GM12878 (cell line): ENCODE data around the gene CFAP57. TPM values are rescaled to one million over a fixed set of nuclear protein-coding genes. Genes with fewer than 3 reads are reported as not detected.

ENCODE experiments used
- ATAC-seq: fragments of 200-7000 bp; cut with Tn5 transposase; 3 replicates; pipeline ENCODE4 v1.9.1; 2020; ENCODE audit warnings: mild to moderate bottlenecking, moderate library complexity
- BruUV-seq: library from RNA; stranded (reverse); fragments of 400-500 nt; replicated peaks from 2 replicates; lab custom pipeline; 2021; lab: Mats Ljungman, UMichigan
- CTCF ChIA-PET: fragments of 300-600 bp; sonication (Branson Sonifier 250); formaldehyde crosslinking; extraction: SDS; loops from one replicate; lab custom pipeline; 2021; ENCODE audit warnings: inconsistent platforms; lab: Yijun Ruan, JAX
- POLR2A ChIA-PET: fragments of 350-600 bp; formaldehyde crosslinking; extraction: SDS; loops from one replicate; lab custom pipeline; 2021; ENCODE audit warnings: inconsistent platforms; lab: Charles Lee
- RAD21 ChIA-PET: fragments of 300-600 bp; sonication (Branson Sonifier 250); formaldehyde crosslinking; loops from one replicate; lab custom pipeline; 2023; ENCODE audit warnings: antibody characterized with exemption; ENCODE audit not compliant: unreplicated experiment; lab: Charles Lee
- SMC1A ChIA-PET: fragments of 300-600 bp; sonication (Branson Sonifier 250); formaldehyde crosslinking; loops from one replicate; lab custom pipeline; 2023; ENCODE audit not compliant: unreplicated experiment, uncharacterized antibody; lab: Charles Lee
- DNase-seq: peaks from one replicate; pipeline ENCODE4 v3.0.0-alpha.2; 2011; ENCODE audit warnings: low read depth, low spot score
- FAIRE-seq: peaks from 3 replicates; lab custom pipeline; 2011; peaks lifted over from hg19 to GRCh38; lab: Jason Lieb, UNC
- H2AFZ ChIP-seq: 2 replicates; pipeline ENCODE4 v1.6.0; 2011; ENCODE audit warnings: low read depth, low read length, control low read depth; ENCODE audit not compliant: control insufficient read depth
- H3K27ac ChIP-seq: 2 replicates; pipeline ENCODE4 v1.5.1; 2011; ENCODE audit warnings: control low read depth; ENCODE audit not compliant: control insufficient read depth, insufficient read depth
- H3K27me3 ChIP-seq, 2 experiments: replicated peaks in 1 of 2; 2 replicates each; pipeline versions ENCODE4 v1.6.0 to v1.6.1; 2011; ENCODE audit warnings: low read length in 1 of 2; ENCODE audit not compliant: control insufficient read depth in 2 of 2, insufficient read depth in 2 of 2
- H3K36me3 ChIP-seq, 2 experiments: 2 replicates each; pipeline ENCODE4 v1.5.1; 2011; ENCODE audit warnings: low read length in 1 of 2; ENCODE audit not compliant: control insufficient read depth in 2 of 2, insufficient read depth in 2 of 2
- H3K4me1 ChIP-seq: 2 replicates; pipeline ENCODE4 v1.6.1; 2011; ENCODE audit warnings: mild to moderate bottlenecking, low read length, moderate library complexity, mixed read lengths; ENCODE audit not compliant: control insufficient read depth, insufficient read depth
- H3K4me2 ChIP-seq: 2 replicates; pipeline ENCODE4 v1.6.0; 2011; ENCODE audit warnings: control low read depth; ENCODE audit not compliant: control insufficient read depth, insufficient read depth
- H3K4me3 ChIP-seq: fragments of 200-600 bp; sonication (generic); 2 replicates; pipeline ENCODE4 v1.5.1; 2016
- H3K79me2 ChIP-seq: 2 replicates; pipeline ENCODE4 v1.6.0; 2011; ENCODE audit warnings: low read length; ENCODE audit not compliant: control insufficient read depth, insufficient read depth
- H3K9ac ChIP-seq: 2 replicates; pipeline ENCODE4 v1.8.0; 2011; ENCODE audit warnings: low read length, control low read depth, mixed read lengths; ENCODE audit not compliant: control insufficient read depth, insufficient read depth
- H3K9me3 ChIP-seq: replicated peaks from 3 replicates; pipeline ENCODE4 v1.5.1; 2011; ENCODE audit warnings: mild to moderate bottlenecking, low read length; ENCODE audit not compliant: control insufficient read depth, insufficient read depth
- H4K20me1 ChIP-seq: 2 replicates; pipeline ENCODE4 v1.6.0; 2011; ENCODE audit not compliant: control insufficient read depth, insufficient read depth
- BHLHE40 ChIP-seq, 2 experiments: fragments of 450-650 bp in 1 of 2; IDR thresholded peaks; 2 replicates each; pipeline ENCODE4 v1.6.1; 2011 to 2017; ENCODE audit warnings: low read depth in 2 of 2, borderline replicate concordance in 1 of 2, improper control_type of control experiment in 1 of 2, low read length in 1 of 2, mild to moderate bottlenecking in 1 of 2
- BRCA1 ChIP-seq: IDR thresholded peaks from 2 replicates; pipeline ENCODE4 v1.6.1; 2011; ENCODE audit warnings: low read depth, low read length, improper control_type of control experiment
- JUNB ChIP-seq: IDR thresholded peaks from 2 replicates; pipeline ENCODE4 v1.6.1; 2016; ENCODE audit warnings: antibody characterized with exemption, mild to moderate bottlenecking
- LARP7 ChIP-seq: fragments of 450-650 bp; IDR thresholded peaks from 2 replicates; pipeline ENCODE4 v1.6.1; 2017; ENCODE audit warnings: mild to moderate bottlenecking
- NBN ChIP-seq: fragments of 450-650 bp; IDR thresholded peaks from 2 replicates; pipeline ENCODE4 v1.6.1; 2016
- PAX8 ChIP-seq: fragments of 450-650 bp; IDR thresholded peaks from 2 replicates; pipeline ENCODE4 v1.6.1; 2017; ENCODE audit warnings: mild to moderate bottlenecking, moderate library complexity
- PML ChIP-seq: IDR thresholded peaks from 2 replicates; pipeline ENCODE4 v1.6.1; 2012; ENCODE audit warnings: low read length, inconsistent platforms
- POLR2AphosphoS2 ChIP-seq: IDR thresholded peaks from 2 replicates; pipeline ENCODE4 v1.6.1; 2011; ENCODE audit warnings: low read depth, mild to moderate bottlenecking, low read length, improper control_type of control experiment, moderate library complexity
- TCF12 ChIP-seq: IDR thresholded peaks from 2 replicates; pipeline ENCODE4 v1.6.1; 2011; ENCODE audit warnings: low read depth, mild to moderate bottlenecking, low read length
- ZNF207 ChIP-seq: fragments of 450-650 bp; IDR thresholded peaks from 2 replicates; pipeline ENCODE4 v1.6.1; 2014; ENCODE audit warnings: antibody characterized with exemption, mild to moderate bottlenecking, borderline replicate concordance
- ZNF622 ChIP-seq: fragments of 450-650 bp; IDR thresholded peaks from 2 replicates; pipeline ENCODE4 v1.6.1; 2017; ENCODE audit warnings: mild to moderate bottlenecking, inconsistent platforms
- ZNF687 ChIP-seq: fragments of 450-650 bp; IDR thresholded peaks from 2 replicates; pipeline ENCODE4 v1.6.1; 2017; ENCODE audit warnings: mild to moderate bottlenecking, moderate library complexity
- WGBS: methylation state at CpG from one replicate; pipeline ENCODE4 v1.1.6; 2016; ENCODE audit warnings: low lambda C conversion rate; ENCODE audit not compliant: insufficient replicate concordance, insufficient coverage; ENCODE audit errors: missing lambda C conversion rate; 5-methylcytosine and 5-hydroxymethylcytosine counted together
- in situ Hi-C: fragments of 300-500 bp; cut with MboI; formaldehyde crosslinking; loops from 9 replicates; pipeline ENCODE4 v1.14.3; 2018; ENCODE audit warnings: mixed read lengths
- intact Hi-C: fragments of 100-400 bp; cut with micrococcal nuclease; formaldehyde crosslinking; loops from one replicate; pipeline ENCODE4 v1.14.2; 2022; ENCODE audit not compliant: unreplicated experiment
- polyA plus RNA-seq, 11 experiments: library from polyadenylated mRNA; depleted of rRNA in 4 of 11; unstranded in 6 of 11; stranded (reverse) in 5 of 11; fragments of >200 nt; fragmentation: Nextera tagmentation in 4 of 11; fragmentation: Illumina TruSeq in 1 of 11; extraction: Ambion mirVana in 4 of 11; extraction: Trizol in 1 of 11; gene quantifications; 1 replicate in 1 of 11; 2 replicates in 10 of 11; pipeline versions ENCODE4 v1.2.1 to v1.2.3, GENCODE V29; 2011 to 2016; ENCODE audit warnings: inconsistent platforms in 2 of 11, missing spikeins in 2 of 11, low read depth in 1 of 11
- total RNA-seq, 4 experiments: library from RNA; depleted of rRNA in 3 of 4; stranded (reverse); fragments of >200 nt in 3 of 4; fragmentation: Illumina TruSeq in 1 of 4; extraction: Trizol in 1 of 4; gene quantifications; 2 replicates each; pipeline versions ENCODE4 v1.2.1 to v1.2.3, GENCODE V29; 2013 to 2021
- TF ChIP-seq, protein P1 (sequence below): fragments of 150-350 bp; IDR thresholded peaks from 2 replicates; pipeline ENCODE4 v1.6.1; 2014; ENCODE audit warnings: mild to moderate bottlenecking, low read depth, low read length
- TF ChIP-seq, protein P2 (sequence below): fragments of 450-650 bp; IDR thresholded peaks from 2 replicates; pipeline ENCODE4 v1.6.1; 2016; ENCODE audit warnings: mild to moderate bottlenecking

The CFAP57 gene
- total and polyA plus RNA-seq, 10 of the 15 experiments (the other 5 are each of a cell fraction or from before 2014, with no cell fraction given): 0.45 to 4.8 (median 1.3) TPM

GRCh38 chr1:43251024-43251423 lies 78.9 kb downstream of the CFAP57 start:
- POLR2A ChIA-PET: no interaction called here
- no TSS peak for BruUV-seq
- DNase-seq (no peak), ATAC-seq (no peak), FAIRE-seq (no peak)
- CTCF ChIA-PET: interaction anchor here (0.6 kb wide), 1 partner anchor 16 kb away, joined by 4 read pairs; no protein-coding TSS in a partner anchor
- RAD21 ChIA-PET: no interaction called here
- Histone ChIP-seq H3K36me3 (no peaks in the 10 kb centered on the region), H3K9me3 (no peaks in the 10 kb centered on the region; the same call in 2 of the 3 replicates), H3K4me3 (no peak overlapping the region), H2AFZ (no peak overlapping the region), H3K27ac (no peak overlapping the region), H3K4me1 (no peaks in the 10 kb centered on the region), H4K20me1 (no peaks in the 10 kb centered on the region), H3K4me2 (no peak overlapping the region), H3K79me2 (no peaks in the 10 kb centered on the region), H3K27me3 (no peaks in the 10 kb centered on the region), H3K9ac (no peak overlapping the region)
- intact Hi-C loops (no loop called here), in situ Hi-C loops (no loop called here)
- 61% methylated on average over 5 of the region's 5 CpGs for WGBS
- SMC1A ChIA-PET: interaction anchor here (1.4 kb wide), 1 partner anchor 13 kb away, joined by 4 read pairs; no protein-coding TSS in a partner anchor
- TF ChIP-seq ZNF207 (no peak), POLR2AphosphoS2 (no peak), TCF12 (no peak), JUNB (no peak), ZNF622 (no peak), PML (no peak), PAX8 (no peak), NBN (no peak), BHLHE40 (IDR thresholded peaks at IDR 0.05; ENCODE audit: borderline replicate concordance in 1 of 2, low read depth in 2 of 2, low read length in 1 of 2) (no peak), ZNF687 (no peak), LARP7 (no peak), BRCA1 (no peak)
- TF ChIP-seq, protein P1, sequence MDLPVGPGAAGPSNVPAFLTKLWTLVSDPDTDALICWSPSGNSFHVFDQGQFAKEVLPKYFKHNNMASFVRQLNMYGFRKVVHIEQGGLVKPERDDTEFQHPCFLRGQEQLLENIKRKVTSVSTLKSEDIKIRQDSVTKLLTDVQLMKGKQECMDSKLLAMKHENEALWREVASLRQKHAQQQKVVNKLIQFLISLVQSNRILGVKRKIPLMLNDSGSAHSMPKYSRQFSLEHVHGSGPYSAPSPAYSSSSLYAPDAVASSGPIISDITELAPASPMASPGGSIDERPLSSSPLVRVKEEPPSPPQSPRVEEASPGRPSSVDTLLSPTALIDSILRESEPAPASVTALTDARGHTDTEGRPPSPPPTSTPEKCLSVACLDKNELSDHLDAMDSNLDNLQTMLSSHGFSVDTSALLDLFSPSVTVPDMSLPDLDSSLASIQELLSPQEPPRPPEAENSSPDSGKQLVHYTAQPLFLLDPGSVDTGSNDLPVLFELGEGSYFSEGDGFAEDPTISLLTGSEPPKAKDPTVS: no peak
- TF ChIP-seq, protein P2, sequence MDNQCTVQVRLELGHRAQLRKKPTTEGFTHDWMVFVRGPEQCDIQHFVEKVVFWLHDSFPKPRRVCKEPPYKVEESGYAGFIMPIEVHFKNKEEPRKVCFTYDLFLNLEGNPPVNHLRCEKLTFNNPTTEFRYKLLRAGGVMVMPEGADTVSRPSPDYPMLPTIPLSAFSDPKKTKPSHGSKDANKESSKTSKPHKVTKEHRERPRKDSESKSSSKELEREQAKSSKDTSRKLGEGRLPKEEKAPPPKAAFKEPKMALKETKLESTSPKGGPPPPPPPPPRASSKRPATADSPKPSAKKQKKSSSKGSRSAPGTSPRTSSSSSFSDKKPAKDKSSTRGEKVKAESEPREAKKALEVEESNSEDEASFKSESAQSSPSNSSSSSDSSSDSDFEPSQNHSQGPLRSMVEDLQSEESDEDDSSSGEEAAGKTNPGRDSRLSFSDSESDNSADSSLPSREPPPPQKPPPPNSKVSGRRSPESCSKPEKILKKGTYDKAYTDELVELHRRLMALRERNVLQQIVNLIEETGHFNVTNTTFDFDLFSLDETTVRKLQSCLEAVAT: no peak
